ENCODE data around the gene IGSF22. TPM values are rescaled to one million over a fixed set of nuclear protein-coding genes. Genes with fewer than 3 reads are reported as not detected.

Gene IGSF22
- total RNA-seq: 0.21 TPM in 1 of 2 replicates, not detected in the other

GRCh38 chr11:18726040-18726439, at the start of gene IGSF22:
IGSF22 (minus strand) TSS chr11:18726188; CDS start chr11:18724236, 1,952 bp downstream.

GRCh38 chr11:18698341-18699268, 27.4 kb downstream of the IGSF22 start, which contains the start of gene TMEM86A:
TMEM86A (plus strand) TSS chr11:18698779; CDS start chr11:18698887, 108 bp downstream.

Other genes starting within 250 kb of the IGSF22 start
- 73.8 and 104 TPM in 2 replicates for gene TSG101, start 199.2 kb downstream of the IGSF22 start, total RNA-seq
- gene UEVLD, start 137.5 kb downstream of the IGSF22 start, total RNA-seq: 15.4 and 21.2 TPM in 2 replicates
- gene MISFA, start 126.4 kb downstream of the IGSF22 start, total RNA-seq: 0.42 and 0.85 TPM in 2 replicates
- gene SPTY2D1, start 91.8 kb downstream of the IGSF22 start, total RNA-seq: 9.7 and 18.4 TPM in 2 replicates
- 1.2 and 1.3 TPM in 2 replicates for gene TMEM86A, start 27.4 kb downstream of the IGSF22 start, total RNA-seq
- gene PTPN5, start 65.6 kb upstream of the IGSF22 start, total RNA-seq: not detected in 2 replicates
- not detected in 2 replicates for gene MRGPRX1, start 213.2 kb upstream of the IGSF22 start, total RNA-seq